T1000 (cell line): ENCODE measurements around the gene CCDC167.

ENCODE experiments used
- DNase-seq: peaks from one replicate; lab custom pipeline; 2025; ENCODE audit warnings: mixed read lengths; lab: John Stamatoyannopoulos, UW

Gene CCDC167

GRCh38 chr6:37489697-37490336, 9.9 kb downstream of the CCDC167 start:
- DNase-seq = no peak

- DNase-seq = no peak
Observed at GRCh38 chr6:37488476-37488875, 11.2 kb downstream of the CCDC167 start.

- no peak for DNase-seq
Observed at GRCh38 chr6:37487591-37488380, 11.9 kb downstream of the CCDC167 start.

GRCh38 chr6:37486121-37486839, 13.4 kb downstream of the CCDC167 start:
- DNase-seq = no peak

GRCh38 chr6:37485291-37485702, 14.4 kb downstream of the CCDC167 start:
- no peak for DNase-seq

- DNase-seq = no peak
Observed at GRCh38 chr6:37484786-37485170, 14.9 kb downstream of the CCDC167 start.

GRCh38 chr6:37483917-37484785, 15.5 kb downstream of the CCDC167 start:
- DNase-seq = peak; percentile 41

- no peak for DNase-seq
Observed at GRCh38 chr6:37483252-37483901, 16.3 kb downstream of the CCDC167 start.

GRCh38 chr6:37482606-37483251, 17.0 kb downstream of the CCDC167 start:
- no peak for DNase-seq

- no peak for DNase-seq
Observed at GRCh38 chr6:37481711-37482605, 17.7 kb downstream of the CCDC167 start.

- no peak for DNase-seq
Observed at GRCh38 chr6:37480951-37481534, 18.6 kb downstream of the CCDC167 start.

GRCh38 chr6:37480118-37480736, 19.5 kb downstream of the CCDC167 start:
- DNase-seq = no peak

- no peak for DNase-seq
Observed at GRCh38 chr6:37479266-37479854, 20.3 kb downstream of the CCDC167 start.

GRCh38 chr6:37478827-37479226, 20.9 kb downstream of the CCDC167 start:
- DNase-seq = no peak

- DNase-seq = no peak
Observed at GRCh38 chr6:37477656-37478435, 21.8 kb downstream of the CCDC167 start.

- DNase-seq = no peak
Observed at GRCh38 chr6:37477191-37477590, 22.5 kb downstream of the CCDC167 start.

- DNase-seq = no peak
Observed at GRCh38 chr6:37474316-37474715, 25.4 kb downstream of the CCDC167 start.
